ENCODE results near the gene HSPA4.
"Not testable (repeated sequence)": the region's sequence is repeated elsewhere in the genome, so short reads cannot be mapped to it uniquely, and the experiment has no call there.

Gene HSPA4

GRCh38 chr5:133050521-133050920, 1.3 kb upstream of the HSPA4 start:
- DNase-seq (no peak), ATAC-seq (no peak)

- ATAC-seq (no peak), DNase-seq (no peak)
These were observed 712 bp upstream of the HSPA4 start for GRCh38 chr5:133051061-133051541.

GRCh38 chr5:133052317-133053175, 733 bp downstream of the HSPA4 start:
- DNase-seq (peak; percentile 78), ATAC-seq (peak; percentile 29)

GRCh38 chr5:133053448-133053847, 1.6 kb downstream of the HSPA4 start:
- DNase-seq (no peak), ATAC-seq (no peak)

GRCh38 chr5:133054697-133055471, 3.1 kb downstream of the HSPA4 start:
- ATAC-seq = no peak
- DNase-seq = no peak

GRCh38 chr5:133056891-133057290, 5.1 kb downstream of the HSPA4 start:
- ATAC-seq (no peak), DNase-seq (no peak)

- DNase-seq (no peak), ATAC-seq (no peak)
These were observed 7.8 kb downstream of the HSPA4 start for GRCh38 chr5:133059621-133060020.

GRCh38 chr5:133062276-133062675, 10.5 kb downstream of the HSPA4 start:
- ATAC-seq = no peak

GRCh38 chr5:133063965-133064364, 12.2 kb downstream of the HSPA4 start:
- ATAC-seq = no peak
- DNase-seq = no peak

More at GRCh38 chr5:133062276-133062675, 10.5 kb downstream of the HSPA4 start:
- no peak for DNase-seq

- no peak for DNase-seq
These were observed 13.7 kb downstream of the HSPA4 start for GRCh38 chr5:133065471-133065870.

GRCh38 chr5:133066045-133066444, 14.2 kb downstream of the HSPA4 start:
- DNase-seq (no peak), ATAC-seq (no peak)

More at GRCh38 chr5:133065471-133065870, 13.7 kb downstream of the HSPA4 start:
- ATAC-seq = no peak

GRCh38 chr5:133072021-133072420, 20.2 kb downstream of the HSPA4 start:
- DNase-seq = no peak
- ATAC-seq = no peak

GRCh38 chr5:133075572-133076536, 24.0 kb downstream of the HSPA4 start:
- ATAC-seq = no peak
- DNase-seq = no peak

GRCh38 chr5:133079048-133079447, 27.2 kb downstream of the HSPA4 start:
- ATAC-seq (no peak), DNase-seq (no peak)

GRCh38 chr5:133081036-133081435, 29.2 kb downstream of the HSPA4 start:
- ATAC-seq = no peak
- no peak for DNase-seq

GRCh38 chr5:133081703-133082102, 29.9 kb downstream of the HSPA4 start:
- no peak for DNase-seq
- ATAC-seq = no peak

- ATAC-seq (no peak), DNase-seq (no peak)
These were observed 30.3 kb downstream of the HSPA4 start for GRCh38 chr5:133082128-133082527.

GRCh38 chr5:133083901-133084300, 32.1 kb downstream of the HSPA4 start:
- ATAC-seq (no peak), DNase-seq (no peak)

GRCh38 chr5:133085171-133085570, 33.4 kb downstream of the HSPA4 start:
- not testable (repeated sequence) for DNase-seq, ATAC-seq

- ATAC-seq = no peak
- DNase-seq = no peak
These were observed 34.6 kb downstream of the HSPA4 start for GRCh38 chr5:133086366-133086875.

GRCh38 chr5:133088064-133088463, 36.3 kb downstream of the HSPA4 start:
- ATAC-seq (no peak), DNase-seq (no peak)

GRCh38 chr5:133091034-133091433, 39.2 kb downstream of the HSPA4 start:
- ATAC-seq = no peak
- no peak for DNase-seq
